ENCODE results near the gene SKI.

DNA sequence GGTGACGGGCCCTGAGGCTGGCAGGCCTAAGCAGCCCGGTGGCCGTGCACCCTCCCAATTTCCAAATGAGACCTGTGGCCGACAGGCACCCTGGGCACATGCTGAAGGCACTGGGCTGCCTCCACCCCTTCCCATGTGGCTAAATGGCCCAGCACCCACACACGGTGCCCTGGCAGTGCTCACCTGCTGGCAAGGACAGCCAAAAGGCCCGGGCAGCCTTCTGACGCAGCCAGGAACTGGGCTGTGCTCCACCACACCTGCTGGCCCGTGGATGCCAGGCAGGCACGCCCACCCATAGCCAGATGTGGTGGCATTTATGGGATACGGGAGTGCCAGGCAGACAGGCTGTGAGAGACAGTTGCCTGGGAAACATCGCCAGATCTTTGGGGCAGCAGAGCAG is 29.5 kb upstream of the SKI start:
- TF ChIP-seq MTA3 (IDR thresholded peaks at IDR 0.05; ENCODE audit: borderline replicate concordance): no peak
- TF ChIP-seq BHLHE40 (IDR thresholded peaks at IDR 0.05; ENCODE audit: low read length): no peak

Measured in K562 (cell line).